Type B pancreatic cell (in vitro differentiated cells): Measurements from ENCODE around the gene PUS7. TPM values are rescaled to one million over a fixed set of nuclear protein-coding genes. Genes with fewer than 3 reads are reported as not detected.

Experiments
- DNase-seq: peaks from one replicate; pipeline ENCODE4 v3.0.0; 2021; ENCODE audit warnings: mixed read lengths; ENCODE audit not compliant: unreplicated experiment; ENCODE audit errors: extremely low spot score
- H3K27ac Mint-ChIP-seq: 2 replicates; pipeline ENCODE4 v1.8.0; 2021; ENCODE audit warnings: mild to moderate bottlenecking, mixed read lengths
- H3K27me3 Mint-ChIP-seq: 2 replicates; pipeline ENCODE4 v1.8.0; 2021; ENCODE audit warnings: mixed read lengths
- H3K36me3 Mint-ChIP-seq: 2 replicates; pipeline ENCODE4 v1.8.0; 2021; ENCODE audit warnings: mixed read lengths
- H3K4me1 Mint-ChIP-seq: one replicate; pipeline ENCODE4 v1.8.0; 2021; ENCODE audit warnings: mixed read lengths; ENCODE audit not compliant: unreplicated experiment
- H3K4me3 Mint-ChIP-seq: 2 replicates; pipeline ENCODE4 v1.8.0; 2021; ENCODE audit warnings: mild to moderate bottlenecking, mixed read lengths
- H3K9me3 Mint-ChIP-seq: 2 replicates; pipeline ENCODE4 v1.8.0; 2021; ENCODE audit warnings: mixed read lengths
- long read RNA-seq: library from polyadenylated mRNA; unstranded; transcript quantifications from one replicate; pipeline ENCODE4 v2.0.0, GENCODE V29; 2020
- total RNA-seq: library from RNA; stranded (reverse); gene quantifications from 2 replicates; pipeline ENCODE4 v1.2.1, GENCODE V29; 2021; ENCODE audit warnings: low replicate concordance
- TF ChIP-seq, protein P1 (sequence below): fragments of 200-600 bp; sonication (generic); conservative IDR thresholded peaks from 2 replicates; pipeline ENCODE4 v1.5.0; 2021; ENCODE audit warnings: antibody characterized with exemption, mild to moderate bottlenecking

PUS7 gene, protein sequence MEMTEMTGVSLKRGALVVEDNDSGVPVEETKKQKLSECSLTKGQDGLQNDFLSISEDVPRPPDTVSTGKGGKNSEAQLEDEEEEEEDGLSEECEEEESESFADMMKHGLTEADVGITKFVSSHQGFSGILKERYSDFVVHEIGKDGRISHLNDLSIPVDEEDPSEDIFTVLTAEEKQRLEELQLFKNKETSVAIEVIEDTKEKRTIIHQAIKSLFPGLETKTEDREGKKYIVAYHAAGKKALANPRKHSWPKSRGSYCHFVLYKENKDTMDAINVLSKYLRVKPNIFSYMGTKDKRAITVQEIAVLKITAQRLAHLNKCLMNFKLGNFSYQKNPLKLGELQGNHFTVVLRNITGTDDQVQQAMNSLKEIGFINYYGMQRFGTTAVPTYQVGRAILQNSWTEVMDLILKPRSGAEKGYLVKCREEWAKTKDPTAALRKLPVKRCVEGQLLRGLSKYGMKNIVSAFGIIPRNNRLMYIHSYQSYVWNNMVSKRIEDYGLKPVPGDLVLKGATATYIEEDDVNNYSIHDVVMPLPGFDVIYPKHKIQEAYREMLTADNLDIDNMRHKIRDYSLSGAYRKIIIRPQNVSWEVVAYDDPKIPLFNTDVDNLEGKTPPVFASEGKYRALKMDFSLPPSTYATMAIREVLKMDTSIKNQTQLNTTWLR
- 15.5 and 25.4 TPM in 2 replicates for total RNA-seq
- long read RNA-seq, transcript PUS7-202 (16 exons, 2,356 nt), result major isoform, 18 of 33 reads
- long read RNA-seq, partial matches to known transcripts, result 2 of 33 reads
- long read RNA-seq, other reads (novel, unspliced or antisense), result 9 of 33 reads

DNA sequence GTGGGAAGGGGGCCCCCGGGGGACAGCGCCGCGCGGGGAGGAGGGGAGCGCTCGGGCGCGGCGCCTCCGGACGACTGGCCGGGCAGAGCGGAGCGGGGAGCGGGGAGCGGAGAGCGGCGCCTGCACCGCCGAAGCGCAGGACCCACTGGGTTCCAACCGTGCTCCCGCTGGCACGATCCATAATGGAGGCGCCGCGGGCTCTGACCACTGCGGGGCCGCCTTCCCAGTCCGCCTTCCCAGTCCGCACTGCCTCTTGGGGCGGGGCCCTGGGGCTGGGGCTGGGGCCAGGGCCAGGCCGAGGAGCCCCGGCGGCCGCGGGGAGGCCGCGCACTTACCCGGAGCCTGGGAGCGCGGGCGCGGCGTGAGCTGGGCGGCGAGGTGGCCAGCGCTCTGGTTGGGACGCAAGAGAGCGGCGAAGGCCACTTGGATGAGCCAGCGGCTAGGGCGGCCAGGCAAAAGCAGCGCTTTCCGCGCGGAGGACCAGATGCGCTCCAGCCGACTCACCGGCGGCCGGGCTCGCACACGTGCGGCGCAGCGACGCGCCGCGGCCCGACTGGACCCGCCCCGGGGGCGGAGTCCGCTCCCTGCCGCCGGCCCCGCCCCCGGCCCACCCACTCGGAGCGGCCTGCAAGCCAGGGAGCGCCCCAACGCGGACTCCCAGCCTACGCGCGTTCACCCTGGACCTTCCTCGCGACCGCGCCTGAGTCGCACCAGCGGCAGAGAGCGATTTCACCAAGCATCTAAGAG, at the start of gene PUS7:
TSS of gene PUS7 (minus strand) at position 555 of the 747 bp plus-strand sequence. CDS start 13,759 bp downstream, outside the sequence.
- peaks cover 11% of the 10 kb centered on the region for H3K4me1 Mint-ChIP-seq
- DNase-seq, result peak; percentile 87
- no peaks in the 10 kb centered on the region for H3K9me3 Mint-ChIP-seq
- no peaks in the 10 kb centered on the region for H3K27me3 Mint-ChIP-seq
- H3K36me3 Mint-ChIP-seq, result no peaks in the 10 kb centered on the region
- peak within 1 kb of the TSS; percentile 99 for H3K4me3 Mint-ChIP-seq
- TF ChIP-seq, protein P1, sequence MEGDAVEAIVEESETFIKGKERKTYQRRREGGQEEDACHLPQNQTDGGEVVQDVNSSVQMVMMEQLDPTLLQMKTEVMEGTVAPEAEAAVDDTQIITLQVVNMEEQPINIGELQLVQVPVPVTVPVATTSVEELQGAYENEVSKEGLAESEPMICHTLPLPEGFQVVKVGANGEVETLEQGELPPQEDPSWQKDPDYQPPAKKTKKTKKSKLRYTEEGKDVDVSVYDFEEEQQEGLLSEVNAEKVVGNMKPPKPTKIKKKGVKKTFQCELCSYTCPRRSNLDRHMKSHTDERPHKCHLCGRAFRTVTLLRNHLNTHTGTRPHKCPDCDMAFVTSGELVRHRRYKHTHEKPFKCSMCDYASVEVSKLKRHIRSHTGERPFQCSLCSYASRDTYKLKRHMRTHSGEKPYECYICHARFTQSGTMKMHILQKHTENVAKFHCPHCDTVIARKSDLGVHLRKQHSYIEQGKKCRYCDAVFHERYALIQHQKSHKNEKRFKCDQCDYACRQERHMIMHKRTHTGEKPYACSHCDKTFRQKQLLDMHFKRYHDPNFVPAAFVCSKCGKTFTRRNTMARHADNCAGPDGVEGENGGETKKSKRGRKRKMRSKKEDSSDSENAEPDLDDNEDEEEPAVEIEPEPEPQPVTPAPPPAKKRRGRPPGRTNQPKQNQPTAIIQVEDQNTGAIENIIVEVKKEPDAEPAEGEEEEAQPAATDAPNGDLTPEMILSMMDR, result peak; percentile 28
- peak within 1 kb of the TSS; percentile 96 for H3K27ac Mint-ChIP-seq

DNA sequence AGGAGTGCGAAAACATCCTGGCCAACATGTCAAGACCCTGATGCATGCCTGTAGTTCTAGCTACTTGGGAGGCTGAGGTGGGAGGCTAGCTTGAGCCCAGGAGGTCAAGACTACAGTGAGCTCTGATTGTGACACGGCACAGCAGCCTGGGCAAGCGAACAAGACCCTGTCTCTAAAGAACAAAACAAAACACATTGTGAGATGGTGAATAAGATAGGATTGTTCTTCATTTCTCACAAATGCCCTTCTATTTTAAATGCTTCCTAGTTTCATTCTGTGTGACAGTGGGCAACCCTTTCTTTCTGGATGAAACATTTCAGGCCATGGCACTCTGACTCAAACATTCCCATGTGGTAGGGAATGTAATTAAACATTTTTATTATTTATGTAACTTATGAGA, 45.8 kb upstream of the PUS7 start:
- no peaks in the 10 kb centered on the region for H3K9me3 Mint-ChIP-seq
- no peaks in the 10 kb centered on the region for H3K27me3 Mint-ChIP-seq
- no peak overlapping the region for H3K4me3 Mint-ChIP-seq
- peaks cover 12% of the 10 kb centered on the region for H3K36me3 Mint-ChIP-seq
- DNase-seq, result no peak
- TF ChIP-seq, protein P1, result no peak
- no peaks in the 10 kb centered on the region for H3K4me1 Mint-ChIP-seq
- no peak overlapping the region for H3K27ac Mint-ChIP-seq

DNA sequence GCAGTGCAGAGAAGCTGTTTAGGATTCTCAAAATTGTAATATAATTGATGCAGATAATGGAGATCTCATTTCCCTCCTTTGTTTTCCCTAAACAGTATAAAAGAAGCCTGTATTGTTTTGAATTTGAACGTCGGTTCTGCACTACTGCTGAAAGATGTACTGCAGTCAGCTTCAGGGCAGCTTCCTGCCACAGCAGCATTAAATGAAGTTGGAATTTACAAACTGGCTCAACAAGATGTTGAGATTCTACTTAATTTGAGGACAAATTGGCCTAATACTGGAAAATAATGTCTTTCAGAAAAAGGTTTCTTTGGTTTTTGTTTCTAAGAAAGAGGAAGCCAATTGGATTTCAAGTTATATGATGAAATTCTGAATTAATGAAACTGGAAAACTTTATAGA, 45.0 kb upstream of the PUS7 start:
- TF ChIP-seq, protein P1, result no peak
- H3K9me3 Mint-ChIP-seq, result no peaks in the 10 kb centered on the region
- H3K4me3 Mint-ChIP-seq, result no peak overlapping the region
- H3K4me1 Mint-ChIP-seq, result no peaks in the 10 kb centered on the region
- H3K27ac Mint-ChIP-seq, result no peak overlapping the region
- no peaks in the 10 kb centered on the region for H3K27me3 Mint-ChIP-seq
- DNase-seq, result no peak
- H3K36me3 Mint-ChIP-seq, result peaks cover 14% of the 10 kb centered on the region

DNA sequence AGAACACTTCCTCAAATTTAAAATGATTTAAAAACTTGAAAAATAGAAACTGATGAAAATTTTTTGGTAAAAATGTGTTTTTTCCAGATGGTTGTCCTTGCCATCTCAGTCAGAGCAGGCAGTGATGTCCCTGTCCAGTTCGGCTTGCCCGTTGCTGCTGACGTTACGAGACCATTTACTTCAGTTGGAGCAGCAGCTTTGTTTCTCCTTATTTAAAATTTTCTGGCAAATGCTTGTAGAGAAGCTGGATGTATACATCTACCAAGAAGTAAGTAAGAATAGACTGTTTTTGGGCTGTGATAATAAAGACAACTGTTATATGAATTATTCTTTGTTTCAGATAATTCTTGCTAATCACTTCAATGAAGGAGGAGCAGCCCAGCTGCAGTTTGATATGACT, 43.1 kb upstream of the PUS7 start:
- H3K4me1 Mint-ChIP-seq, result no peaks in the 10 kb centered on the region
- TF ChIP-seq, protein P1, result no peak
- no peak for DNase-seq
- no peaks in the 10 kb centered on the region for H3K27me3 Mint-ChIP-seq
- peaks cover 15% of the 10 kb centered on the region for H3K36me3 Mint-ChIP-seq
- H3K9me3 Mint-ChIP-seq, result no peaks in the 10 kb centered on the region
- H3K4me3 Mint-ChIP-seq, result no peak overlapping the region
- no peak overlapping the region for H3K27ac Mint-ChIP-seq

DNA sequence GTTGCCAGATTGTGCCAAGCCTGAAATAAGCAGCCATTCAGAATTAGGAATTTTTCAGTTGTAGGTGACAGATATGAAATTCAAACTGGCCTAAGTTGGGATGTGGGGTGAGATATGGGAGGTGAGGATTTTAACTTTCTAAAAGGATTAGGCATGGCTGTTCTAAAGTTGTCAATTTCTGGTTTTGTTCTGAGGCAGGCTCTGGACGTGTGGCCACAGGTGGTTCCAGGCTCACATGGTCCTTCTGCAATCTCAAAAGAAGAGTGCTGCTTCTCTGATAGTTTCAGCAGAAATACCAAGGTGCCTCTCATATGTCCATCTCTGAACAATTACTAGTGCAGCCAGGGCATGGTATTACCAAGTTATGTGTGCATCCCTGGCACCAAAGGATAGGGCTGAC, 37.9 kb upstream of the PUS7 start:
- H3K27me3 Mint-ChIP-seq, result no peaks in the 10 kb centered on the region
- peaks cover 15% of the 10 kb centered on the region for H3K36me3 Mint-ChIP-seq
- no peaks in the 10 kb centered on the region for H3K4me1 Mint-ChIP-seq
- H3K27ac Mint-ChIP-seq, result no peak overlapping the region
- no peak for DNase-seq
- TF ChIP-seq, protein P1, result no peak
- H3K4me3 Mint-ChIP-seq, result no peak overlapping the region
- H3K9me3 Mint-ChIP-seq, result no peaks in the 10 kb centered on the region
